Measurements from ENCODE around the gene GRM1.

DNA sequence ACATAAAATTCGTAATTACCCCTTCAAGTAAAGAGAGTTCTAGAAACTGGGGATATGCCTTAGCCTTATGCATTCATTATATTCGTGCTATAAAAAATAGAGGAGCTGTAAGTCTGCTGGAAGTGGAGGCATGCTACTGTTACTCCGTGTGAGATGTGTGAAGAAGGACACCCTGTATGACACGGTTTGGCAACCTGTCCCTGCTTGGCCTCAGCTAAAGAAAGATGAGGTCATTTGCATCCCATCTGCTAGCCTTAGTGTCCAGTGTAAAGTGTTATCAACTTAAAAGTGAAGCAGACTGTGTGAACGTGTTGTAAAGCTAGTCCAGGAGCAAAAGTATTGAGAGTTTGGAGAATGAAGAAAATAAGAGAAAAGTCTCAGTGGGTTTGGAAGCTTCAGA, 379.7 kb downstream of the GRM1 start:
- TF ChIP-seq, protein P1, sequence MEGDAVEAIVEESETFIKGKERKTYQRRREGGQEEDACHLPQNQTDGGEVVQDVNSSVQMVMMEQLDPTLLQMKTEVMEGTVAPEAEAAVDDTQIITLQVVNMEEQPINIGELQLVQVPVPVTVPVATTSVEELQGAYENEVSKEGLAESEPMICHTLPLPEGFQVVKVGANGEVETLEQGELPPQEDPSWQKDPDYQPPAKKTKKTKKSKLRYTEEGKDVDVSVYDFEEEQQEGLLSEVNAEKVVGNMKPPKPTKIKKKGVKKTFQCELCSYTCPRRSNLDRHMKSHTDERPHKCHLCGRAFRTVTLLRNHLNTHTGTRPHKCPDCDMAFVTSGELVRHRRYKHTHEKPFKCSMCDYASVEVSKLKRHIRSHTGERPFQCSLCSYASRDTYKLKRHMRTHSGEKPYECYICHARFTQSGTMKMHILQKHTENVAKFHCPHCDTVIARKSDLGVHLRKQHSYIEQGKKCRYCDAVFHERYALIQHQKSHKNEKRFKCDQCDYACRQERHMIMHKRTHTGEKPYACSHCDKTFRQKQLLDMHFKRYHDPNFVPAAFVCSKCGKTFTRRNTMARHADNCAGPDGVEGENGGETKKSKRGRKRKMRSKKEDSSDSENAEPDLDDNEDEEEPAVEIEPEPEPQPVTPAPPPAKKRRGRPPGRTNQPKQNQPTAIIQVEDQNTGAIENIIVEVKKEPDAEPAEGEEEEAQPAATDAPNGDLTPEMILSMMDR (tag by site-specific recombination; IDR thresholded peaks at IDR 0.05), result no peak
- TF ChIP-seq ZBTB21 (tag by site-specific recombination; IDR thresholded peaks at IDR 0.05) (no peak), ZNF501 (tag by site-specific recombination; IDR thresholded peaks at IDR 0.05) (no peak), ZNF37A (tag by site-specific recombination; IDR thresholded peaks at IDR 0.05) (no peak), ZNF549 (tag by site-specific recombination; IDR thresholded peaks at IDR 0.05) (no peak), ZNF394 (tag by site-specific recombination; IDR thresholded peaks at IDR 0.05; ENCODE audit: borderline replicate concordance) (no peak), ZNF629 (tag by site-specific recombination; IDR thresholded peaks at IDR 0.05) (no peak), ZNF24 (tag by site-specific recombination; IDR thresholded peaks at IDR 0.05) (no peak), ZNF239 (tag by site-specific recombination; IDR thresholded peaks at IDR 0.05) (no peak), ZNF184 (tag by site-specific recombination; IDR thresholded peaks at IDR 0.05) (no peak)
- TF ChIP-seq, protein P2, sequence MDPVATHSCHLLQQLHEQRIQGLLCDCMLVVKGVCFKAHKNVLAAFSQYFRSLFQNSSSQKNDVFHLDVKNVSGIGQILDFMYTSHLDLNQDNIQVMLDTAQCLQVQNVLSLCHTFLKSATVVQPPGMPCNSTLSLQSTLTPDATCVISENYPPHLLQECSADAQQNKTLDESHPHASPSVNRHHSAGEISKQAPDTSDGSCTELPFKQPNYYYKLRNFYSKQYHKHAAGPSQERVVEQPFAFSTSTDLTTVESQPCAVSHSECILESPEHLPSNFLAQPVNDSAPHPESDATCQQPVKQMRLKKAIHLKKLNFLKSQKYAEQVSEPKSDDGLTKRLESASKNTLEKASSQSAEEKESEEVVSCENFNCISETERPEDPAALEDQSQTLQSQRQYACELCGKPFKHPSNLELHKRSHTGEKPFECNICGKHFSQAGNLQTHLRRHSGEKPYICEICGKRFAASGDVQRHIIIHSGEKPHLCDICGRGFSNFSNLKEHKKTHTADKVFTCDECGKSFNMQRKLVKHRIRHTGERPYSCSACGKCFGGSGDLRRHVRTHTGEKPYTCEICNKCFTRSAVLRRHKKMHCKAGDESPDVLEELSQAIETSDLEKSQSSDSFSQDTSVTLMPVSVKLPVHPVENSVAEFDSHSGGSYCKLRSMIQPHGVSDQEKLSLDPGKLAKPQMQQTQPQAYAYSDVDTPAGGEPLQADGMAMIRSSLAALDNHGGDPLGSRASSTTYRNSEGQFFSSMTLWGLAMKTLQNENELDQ (tag by site-specific recombination; IDR thresholded peaks at IDR 0.05; ENCODE audit: low read depth), result no peak

Data from HEK293 (cell line).